HG03135 (cell line): ENCODE results near the gene ZCCHC8.

Experiments used
- ATAC-seq: cut with Tn5 transposase; IDR thresholded peaks from one replicate; pipeline ENCODE4 v1.9.1; 2021; ENCODE audit warnings: mild to moderate bottlenecking, moderate library complexity; ENCODE audit not compliant: unreplicated experiment

Gene ZCCHC8

DNA sequence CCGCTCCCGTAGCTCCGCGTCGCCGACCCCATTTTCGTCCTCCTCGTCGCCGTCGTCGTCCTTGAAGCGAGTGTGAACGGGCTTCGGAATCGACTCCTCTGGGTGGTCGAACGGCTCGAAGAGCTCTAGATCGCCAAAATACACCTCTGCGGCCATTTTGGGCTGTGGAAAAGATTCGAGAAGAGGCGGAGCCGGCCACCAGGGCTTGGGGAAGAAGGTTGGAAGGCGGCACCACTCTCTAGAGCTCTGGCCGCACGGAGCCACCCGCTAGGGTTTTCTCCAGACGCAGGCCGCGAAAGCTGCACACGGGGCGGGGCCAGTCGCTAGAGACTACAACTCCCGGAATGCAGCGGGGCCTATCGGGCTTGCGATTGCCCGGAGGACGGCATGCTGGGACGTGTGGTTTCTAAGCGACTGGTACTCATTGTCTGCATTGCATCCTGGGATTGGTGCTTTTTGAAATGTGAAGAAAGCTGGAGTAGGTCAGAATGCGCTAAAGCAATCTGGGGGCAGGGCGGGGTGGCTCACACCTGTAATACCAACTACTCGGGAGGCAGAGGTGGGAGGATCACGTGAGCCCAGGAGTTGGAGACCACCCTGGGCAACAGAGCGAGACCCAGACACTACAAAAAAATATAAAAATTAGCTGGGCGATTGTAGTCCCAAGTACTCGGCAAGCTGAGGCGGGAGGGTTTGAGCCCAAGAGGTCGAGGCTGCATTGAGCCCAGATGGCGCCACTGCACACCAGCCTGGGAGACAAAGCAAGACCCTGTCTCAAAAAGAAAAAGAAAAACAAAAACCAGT, at the start of gene ZCCHC8:
Gene ZCCHC8 (minus strand): TSS at position 248 of the 804 bp plus-strand sequence. CDS start 92 bp downstream, at position 156.
- peak; percentile 92 for ATAC-seq

DNA sequence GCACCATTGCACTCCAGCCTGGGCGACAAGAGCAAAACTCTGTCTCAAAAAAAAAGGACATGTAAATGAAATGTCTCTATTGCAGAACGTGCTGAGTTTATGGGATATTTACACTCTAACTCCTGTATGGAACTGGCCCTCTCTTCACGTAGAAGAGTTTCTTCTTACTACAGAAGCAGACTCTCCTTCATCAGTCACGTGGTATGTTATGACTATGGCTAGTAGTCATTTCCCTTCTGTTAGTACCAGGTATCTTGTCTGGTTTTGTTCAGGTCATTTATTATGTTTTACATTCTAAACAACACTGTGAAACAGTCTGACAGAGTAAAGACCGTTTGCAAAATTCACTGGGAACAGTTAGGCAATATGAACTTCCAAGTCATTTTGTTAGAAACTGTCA, 46.6 kb upstream of the ZCCHC8 start:
- ATAC-seq: no peak

DNA sequence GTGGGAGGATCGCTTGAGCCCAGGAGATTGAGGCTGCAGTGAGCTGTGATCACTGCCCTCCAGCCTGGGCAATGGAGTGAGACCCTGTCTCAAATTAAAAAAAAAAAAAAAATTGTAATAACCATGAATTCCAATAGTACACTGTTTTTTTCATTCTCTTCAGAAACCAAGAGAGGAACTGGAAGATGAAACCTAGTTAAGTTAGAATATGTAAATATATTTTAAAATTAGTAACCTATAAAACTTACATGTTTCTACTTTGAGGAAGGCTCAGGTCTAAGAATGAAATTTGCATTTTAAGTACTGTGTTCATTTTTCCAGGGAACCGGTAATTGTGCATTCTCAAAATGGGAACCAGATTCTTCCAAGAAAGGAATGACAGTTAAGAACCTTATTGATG, 45.1 kb upstream of the ZCCHC8 start:
- peak; percentile 67 for ATAC-seq

DNA sequence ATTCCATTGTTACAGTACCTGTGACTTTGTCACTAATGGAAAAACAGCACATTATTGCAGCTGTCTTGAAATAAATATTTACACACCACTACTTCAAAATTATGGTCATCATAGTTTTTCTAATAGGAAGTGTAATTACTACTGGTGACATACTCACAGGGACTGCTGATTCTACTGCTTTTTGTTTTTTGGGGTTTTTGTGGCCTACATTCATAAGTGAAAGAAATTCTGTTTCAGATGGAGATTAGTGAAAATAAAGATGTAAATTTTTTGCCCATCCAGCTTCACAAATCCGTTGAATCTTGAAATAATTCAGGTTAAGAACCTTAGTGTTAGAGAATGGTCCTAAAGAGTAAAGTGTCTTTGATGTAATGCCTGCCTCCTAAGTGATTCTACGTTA, 43.8 kb upstream of the ZCCHC8 start:
- ATAC-seq: no peak

DNA sequence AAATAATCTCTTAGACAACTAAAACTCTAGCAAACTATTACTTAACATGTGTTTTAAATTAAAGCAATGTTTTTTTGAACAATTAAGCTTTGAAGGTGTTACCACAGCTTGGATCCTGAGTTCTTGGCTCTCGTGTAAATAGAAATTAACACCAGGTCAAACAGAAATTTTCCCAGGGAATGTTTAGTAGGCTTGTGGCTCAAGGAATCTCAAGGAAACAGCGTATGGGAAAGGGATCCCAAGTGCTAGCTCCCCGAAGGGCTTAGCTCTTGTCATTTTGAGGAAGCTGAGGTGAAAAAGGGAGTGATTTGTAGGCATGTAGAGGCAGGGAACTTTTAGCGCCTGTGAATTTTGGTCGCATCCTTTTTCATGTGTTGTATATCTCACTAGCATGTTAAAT, 37.8 kb upstream of the ZCCHC8 start:
- ATAC-seq: no peak

DNA sequence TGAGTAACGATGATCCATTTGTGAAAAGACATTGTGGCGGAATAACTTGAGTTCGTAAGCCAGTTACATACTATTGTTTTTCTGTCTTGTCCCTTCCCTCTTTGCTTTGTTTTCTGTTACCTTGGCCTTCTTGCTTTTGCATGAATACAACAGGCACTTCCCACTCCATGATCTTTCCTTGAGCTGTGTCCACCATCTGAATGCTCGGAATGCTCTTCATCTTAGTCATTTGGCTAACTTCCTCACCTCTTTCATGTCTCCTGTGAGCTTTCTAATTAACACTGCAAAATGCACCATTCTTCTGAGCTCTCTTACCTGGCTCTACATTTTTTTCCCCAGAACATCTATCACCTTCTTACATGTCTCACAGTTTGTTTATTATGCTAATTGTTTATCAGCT, 36.3 kb upstream of the ZCCHC8 start:
- no peak for ATAC-seq

DNA sequence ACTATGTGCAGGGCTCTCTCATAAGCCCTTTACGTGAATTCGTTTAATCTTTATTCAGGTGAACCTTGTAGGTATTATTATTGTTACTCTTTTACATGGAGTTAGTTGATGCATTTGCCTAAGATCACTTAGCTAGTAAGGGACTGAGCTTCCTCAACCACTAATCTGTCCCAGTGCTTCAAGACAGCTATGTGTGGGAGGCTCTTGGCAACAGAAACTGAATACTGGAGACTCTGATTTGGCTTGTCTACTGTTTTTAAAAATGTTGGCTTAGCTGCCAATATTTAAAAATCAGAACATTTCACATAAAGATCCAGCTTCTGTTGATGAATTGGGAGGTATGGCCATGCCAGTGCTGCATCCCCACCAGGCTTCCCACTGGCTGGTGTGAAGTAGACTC, 33.1 kb upstream of the ZCCHC8 start:
- ATAC-seq: no peak

DNA sequence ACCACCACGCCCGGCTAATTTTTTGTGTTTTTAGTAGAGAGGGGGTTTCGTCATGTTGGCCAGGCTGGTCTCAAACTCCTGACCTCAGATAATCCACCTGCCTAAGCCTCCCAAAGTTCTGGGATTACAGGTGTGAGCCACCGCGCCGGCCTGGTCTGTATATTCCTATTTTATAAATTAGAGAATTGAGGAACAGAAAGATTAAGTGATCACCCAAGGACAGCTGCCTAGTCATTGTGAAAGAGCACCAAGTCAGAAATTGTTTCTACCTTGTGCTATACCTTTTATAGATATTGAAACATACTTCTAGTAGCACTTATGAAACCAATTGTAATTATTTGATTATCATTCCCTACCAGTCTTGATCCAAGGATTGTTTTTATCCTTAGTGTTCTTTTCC, 28.3 kb upstream of the ZCCHC8 start:
- ATAC-seq: no peak

DNA sequence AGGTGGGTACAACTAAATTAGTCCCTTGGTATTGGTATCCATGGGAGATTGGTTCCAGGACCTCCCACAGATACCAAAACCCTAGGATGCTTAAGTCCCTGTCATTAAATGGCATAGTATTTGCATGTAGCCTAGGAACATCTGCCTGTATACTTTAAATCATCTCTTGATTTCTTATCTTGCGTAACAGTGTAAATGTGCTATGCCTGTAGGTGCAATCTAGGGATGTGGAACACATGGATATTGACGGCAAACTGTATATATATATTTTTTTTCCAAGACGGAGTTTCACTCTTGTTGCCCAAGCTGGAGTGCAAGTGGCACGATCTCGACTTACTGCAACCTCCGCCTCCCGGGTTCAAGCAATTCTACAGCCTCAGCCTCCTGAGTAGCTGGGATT, 27.9 kb upstream of the ZCCHC8 start:
- ATAC-seq: no peak

DNA sequence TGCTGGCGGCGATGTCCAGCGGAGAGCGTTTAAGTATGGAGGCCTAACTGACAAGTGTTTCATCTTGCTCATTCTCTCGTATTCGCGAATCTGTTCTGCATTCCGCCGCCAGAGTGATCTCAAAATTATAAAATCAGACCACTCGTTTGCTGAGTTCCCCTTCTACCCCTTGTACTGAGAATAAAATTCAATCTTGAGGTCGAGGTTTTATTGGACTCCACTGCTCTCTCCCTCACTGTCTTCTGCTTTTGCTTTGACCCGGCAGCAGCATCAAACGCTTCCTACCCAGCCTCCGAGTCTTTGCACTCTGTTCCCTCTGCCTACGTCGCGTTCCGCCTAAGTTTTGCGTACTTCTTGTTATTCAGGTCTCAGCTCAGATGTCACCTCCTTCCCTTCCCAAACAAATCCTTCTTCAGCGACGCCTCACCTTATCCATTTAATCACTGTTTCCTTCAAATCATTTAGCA, 26.8 kb upstream of the ZCCHC8 start:
- ATAC-seq: no peak

DNA sequence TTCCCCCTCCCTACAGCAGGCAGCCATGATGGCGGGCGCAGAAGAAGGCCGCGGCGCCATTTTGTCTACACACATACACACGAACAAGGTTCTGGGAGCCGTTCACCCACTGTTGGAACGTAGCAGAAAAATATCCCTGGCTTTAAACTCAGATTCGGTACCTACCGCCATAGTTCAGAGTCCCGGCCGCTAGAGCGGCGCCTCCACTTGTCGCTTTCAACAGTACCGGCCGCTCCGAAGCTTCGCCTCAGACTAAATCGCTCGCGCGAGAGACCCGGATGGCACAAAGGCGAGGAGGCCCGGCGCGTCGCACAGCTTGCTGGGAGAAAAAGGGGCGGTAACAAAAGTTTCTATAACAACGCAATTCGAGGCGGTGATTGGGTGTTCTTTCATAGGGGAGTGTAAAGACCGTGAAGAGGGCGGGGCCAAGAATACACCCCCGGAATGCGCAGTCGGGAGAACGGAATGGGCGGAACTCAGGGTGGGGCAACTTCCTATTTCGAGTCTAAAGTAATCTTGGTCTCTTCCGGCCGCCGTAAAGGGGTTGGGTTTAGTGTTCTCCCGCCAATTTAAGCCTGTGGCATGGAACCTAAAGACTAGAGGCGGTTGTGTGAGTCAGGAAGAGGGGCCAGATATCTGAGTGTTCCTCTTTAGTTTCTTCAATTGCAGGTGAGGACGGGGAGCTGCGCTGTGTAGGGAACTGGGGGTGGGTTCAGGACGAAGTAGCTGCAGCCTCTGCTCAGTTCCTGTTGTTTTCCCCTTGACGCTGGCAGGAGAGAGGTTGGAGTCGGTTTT, 26.1 kb upstream of the ZCCHC8 start, which contains the start of the genes KNTC1 and RSRC2:
Gene KNTC1 (plus strand): TSS at position 567 of the 795 bp plus-strand sequence. CDS start 2,815 bp downstream, outside the sequence.
Gene RSRC2 (minus strand): TSS at position 254 of the 795 bp plus-strand sequence. CDS start 83 bp downstream, at position 171.
- peak; percentile 91 for ATAC-seq

DNA sequence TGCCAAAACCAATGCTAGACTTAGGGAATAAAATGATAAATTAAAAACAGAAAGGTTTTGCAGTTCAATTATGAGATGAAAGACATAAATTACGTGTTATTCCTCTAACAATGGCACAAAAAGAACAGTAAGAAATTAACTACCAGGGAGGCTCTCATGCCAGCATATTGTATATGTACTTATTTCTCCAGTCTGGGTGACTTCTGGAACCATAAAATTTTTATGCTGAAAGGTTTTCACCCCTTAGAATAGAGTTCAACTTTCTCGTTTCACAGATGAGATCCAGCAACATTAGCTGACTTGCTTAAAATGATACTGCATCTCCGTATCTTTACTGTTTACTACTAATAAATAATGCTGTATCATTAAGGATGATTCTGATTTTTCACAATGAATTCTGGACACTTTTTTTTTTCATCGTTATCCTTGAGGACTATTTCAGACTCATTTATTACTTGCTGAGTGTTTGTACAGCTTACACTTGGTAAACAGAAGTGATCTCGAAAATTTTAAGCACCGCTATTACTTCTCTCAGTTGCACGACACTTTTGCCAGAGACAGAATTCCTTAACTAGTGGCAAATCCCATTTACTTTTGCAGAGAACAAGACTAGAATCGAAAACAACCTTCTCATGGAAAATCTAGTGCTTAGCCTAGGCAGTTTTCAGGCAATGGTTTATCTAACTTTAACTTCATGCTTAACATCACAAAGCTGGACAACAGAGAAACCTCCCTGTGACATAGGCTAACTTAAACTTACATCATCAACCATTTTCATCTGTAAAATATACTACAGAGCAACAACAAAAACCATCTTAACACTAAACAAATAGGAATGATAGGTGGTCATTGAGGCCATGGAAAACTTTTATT, 23.4 kb upstream of the ZCCHC8 start:
- no peak for ATAC-seq

DNA sequence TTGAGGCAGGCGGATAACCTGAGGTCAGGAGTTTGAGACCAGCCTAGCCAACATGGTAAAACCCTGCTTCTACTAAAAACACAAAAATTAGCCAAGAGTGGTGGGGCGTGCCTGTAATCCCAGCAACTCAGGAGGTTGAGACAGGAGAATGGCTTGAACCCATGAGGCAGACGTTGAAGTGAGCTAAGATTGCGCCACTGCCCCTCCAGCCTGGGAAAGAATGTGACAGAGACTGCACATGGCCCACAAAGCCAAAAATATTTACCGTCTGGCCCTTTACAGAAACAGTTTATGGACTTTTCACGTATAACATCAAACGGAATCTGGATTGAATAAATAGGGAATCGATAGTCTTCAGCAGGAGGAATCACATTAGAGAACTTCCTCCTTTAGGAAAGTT, 22.5 kb upstream of the ZCCHC8 start:
- ATAC-seq: no peak

DNA sequence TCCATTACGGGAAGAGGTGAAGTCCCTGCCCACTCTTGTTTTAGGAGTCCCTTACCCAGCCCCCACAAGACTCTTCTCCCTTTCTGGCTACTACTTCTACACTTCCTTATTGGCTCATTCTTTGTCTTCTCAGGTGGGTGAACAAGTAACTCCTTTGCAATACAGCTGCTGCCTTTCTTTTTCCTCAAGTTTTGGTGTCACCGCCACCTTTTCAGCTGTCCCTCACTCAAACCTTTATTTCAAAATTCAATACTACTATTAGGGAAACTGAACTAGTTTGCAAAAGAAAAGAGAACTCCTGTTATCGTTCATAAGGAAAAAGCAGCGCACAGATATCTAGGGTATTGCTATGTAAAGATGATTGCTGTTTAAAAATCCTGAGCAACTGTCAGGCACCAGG, 19.9 kb upstream of the ZCCHC8 start:
- no peak for ATAC-seq

DNA sequence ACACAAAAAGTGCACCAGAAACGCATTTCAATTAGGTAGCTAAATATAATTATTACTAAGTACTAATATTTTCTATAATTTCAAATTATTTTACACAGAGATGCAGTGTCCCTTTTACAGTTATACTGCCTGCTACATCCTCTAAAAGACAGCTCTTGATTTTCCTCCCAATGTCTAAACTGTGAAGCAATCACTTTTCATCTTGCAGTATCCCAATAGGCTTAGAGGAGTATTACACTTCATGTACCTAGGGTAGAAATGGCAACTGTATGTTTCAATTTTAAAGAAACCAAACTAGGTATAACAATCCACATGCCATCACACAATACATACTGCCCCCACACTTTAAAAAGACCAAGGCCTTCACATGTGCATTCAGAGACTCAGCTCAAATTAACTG, 18.7 kb upstream of the ZCCHC8 start:
- no peak for ATAC-seq

DNA sequence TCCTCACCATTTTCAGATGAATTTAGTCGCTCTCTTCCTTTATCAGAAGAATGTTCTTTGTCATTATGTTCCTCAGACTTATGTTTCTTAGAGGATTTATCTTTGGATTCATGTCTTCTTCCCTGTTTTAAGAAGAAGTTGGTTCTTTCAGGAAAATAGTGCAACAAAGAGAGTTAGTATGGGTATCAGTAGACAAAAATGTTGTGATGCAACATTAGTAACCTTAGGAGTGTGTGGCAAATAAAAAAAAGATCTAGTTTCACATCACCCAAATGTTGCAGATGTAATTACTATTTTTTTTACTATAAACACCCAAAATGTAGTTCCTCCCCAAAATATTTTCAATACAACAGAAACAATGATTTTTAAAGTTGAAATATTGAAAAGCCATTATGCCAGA, 18.2 kb upstream of the ZCCHC8 start:
- ATAC-seq: no peak

DNA sequence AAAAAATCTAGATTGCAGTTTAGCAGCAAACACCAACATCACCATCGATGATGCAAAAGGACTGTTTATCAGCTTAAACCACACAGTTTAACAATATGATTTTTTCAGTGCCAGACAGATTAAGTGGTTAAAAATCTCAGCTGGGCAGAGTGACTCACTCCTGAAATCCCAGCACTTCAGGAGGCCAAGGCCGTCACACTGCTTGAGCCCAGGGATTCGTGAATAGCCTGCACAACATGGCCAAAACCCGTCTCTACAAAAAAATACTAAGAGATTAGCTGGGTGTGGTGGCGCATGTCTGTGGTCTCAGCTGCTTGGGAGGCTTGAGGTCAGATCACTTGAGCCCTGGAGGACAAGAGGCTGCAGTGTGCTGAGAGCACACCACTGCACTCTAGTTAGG, 17.1 kb upstream of the ZCCHC8 start:
- no peak for ATAC-seq

DNA sequence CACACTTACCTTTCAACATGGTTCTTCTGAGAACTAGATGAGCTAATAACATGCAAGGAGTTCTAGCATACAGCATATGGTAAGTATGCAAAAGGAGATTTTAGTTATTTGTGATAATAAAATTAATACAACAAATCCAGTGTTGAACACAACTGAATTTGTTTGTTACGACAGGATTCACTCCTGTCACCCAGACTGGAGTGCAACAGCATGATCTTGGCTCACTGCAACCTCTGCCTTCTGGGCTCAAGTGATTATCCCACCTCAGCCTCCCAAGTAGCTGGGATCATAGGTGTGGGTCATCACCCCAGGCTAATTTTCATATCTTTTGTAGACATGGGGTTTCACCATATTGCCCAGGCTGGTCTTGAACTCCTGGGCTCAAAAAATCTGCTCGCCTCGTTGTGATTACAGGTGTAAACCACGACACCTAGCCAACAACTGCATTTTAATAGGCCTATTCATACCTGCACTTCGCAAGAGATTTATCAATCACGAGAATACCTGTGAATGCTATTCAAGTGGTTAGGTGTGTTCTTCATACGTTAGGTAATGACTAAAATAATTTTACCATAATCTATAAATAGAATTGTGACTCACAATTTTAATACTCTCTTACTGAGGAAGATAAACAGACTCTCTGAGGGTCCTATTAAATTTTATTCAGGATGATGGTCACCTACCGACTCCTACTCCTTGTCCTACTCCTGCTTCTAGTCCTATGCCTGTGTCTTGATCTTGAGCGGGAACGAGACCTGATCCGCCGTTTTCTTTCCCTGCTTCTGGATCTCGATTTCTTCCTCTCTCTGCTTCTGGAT, 16.0 kb upstream of the ZCCHC8 start:
- ATAC-seq: no peak

DNA sequence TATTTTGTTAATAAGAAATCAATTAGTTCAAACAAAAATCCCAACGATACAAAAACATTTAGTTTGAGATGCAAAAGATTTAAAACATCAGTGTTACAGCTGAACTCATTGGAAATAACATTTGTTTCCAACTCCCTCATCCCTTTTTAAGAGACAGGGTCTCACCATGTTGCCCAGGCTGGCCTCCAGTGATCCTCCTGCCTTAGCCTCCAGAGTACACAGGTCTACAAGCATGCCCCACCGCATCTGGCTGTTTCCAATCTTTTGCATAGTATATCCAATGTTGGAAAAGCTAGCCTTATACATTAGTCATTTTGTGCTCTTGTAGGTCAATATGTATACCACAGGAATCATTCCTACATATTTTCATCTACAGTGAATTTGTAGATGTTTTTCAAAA, 14.5 kb upstream of the ZCCHC8 start:
- no peak for ATAC-seq

DNA sequence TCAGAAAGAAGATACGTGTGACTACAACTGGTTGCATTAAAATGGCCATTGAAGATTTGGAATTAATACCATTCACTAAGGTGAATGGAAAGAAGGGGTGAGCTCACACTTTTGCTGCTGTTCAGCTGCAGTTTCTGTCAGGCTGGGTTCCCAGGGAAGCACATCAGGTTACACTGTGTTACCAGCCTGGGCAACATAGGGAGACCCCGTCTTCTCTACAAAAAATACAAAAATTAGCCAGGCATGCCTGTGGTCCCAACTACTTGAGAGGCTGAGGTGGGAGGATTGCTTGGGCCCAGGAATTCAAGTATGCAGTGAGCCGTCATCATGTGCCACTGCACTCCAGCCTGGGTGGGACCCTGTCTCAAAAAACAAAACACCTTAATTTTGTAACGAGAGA, 12.9 kb upstream of the ZCCHC8 start:
- ATAC-seq: no peak
